Astrocyte (in vitro differentiated cells and primary cell): ENCODE results near the gene CTNNA3. TPM values are rescaled to one million over a fixed set of nuclear protein-coding genes. Genes with fewer than 3 reads are reported as not detected.

Source experiments
- DNase-seq: peaks from one replicate; pipeline ENCODE4 v3.0.0-alpha.2; 2010; ENCODE audit warnings: low read depth
- FAIRE-seq: peaks from 2 replicates; lab custom pipeline; 2011; peaks lifted over from hg19 to GRCh38; lab: Jason Lieb, UNC
- H2AFZ ChIP-seq: 2 replicates; pipeline ENCODE4 v1.6.0; 2012; ENCODE audit warnings: low read depth, low read length, inconsistent platforms
- H3K27ac ChIP-seq: 2 replicates; pipeline ENCODE4 v1.5.1; 2011; ENCODE audit warnings: low read depth, low read length, inconsistent platforms
- H3K27me3 ChIP-seq: 2 replicates; pipeline ENCODE4 v1.6.0; 2011; ENCODE audit warnings: low read length, inconsistent platforms; ENCODE audit not compliant: insufficient read depth
- H3K36me3 ChIP-seq: 2 replicates; pipeline ENCODE4 v1.5.1; 2011; ENCODE audit warnings: low read length, inconsistent platforms; ENCODE audit not compliant: insufficient read depth
- H3K4me1 ChIP-seq: 2 replicates; pipeline ENCODE4 v1.5.1; 2011; ENCODE audit warnings: low read length, inconsistent platforms; ENCODE audit not compliant: insufficient read depth
- H3K4me2 ChIP-seq: 2 replicates; pipeline ENCODE4 v1.6.0; 2012; ENCODE audit warnings: low read length, inconsistent platforms
- H3K4me3 ChIP-seq: 2 replicates; pipeline ENCODE4 v1.5.1; 2011; ENCODE audit warnings: low read depth, mild to moderate bottlenecking, low read length, inconsistent platforms; ENCODE audit not compliant: insufficient read depth
- H3K79me2 ChIP-seq: 2 replicates; pipeline ENCODE4 v1.6.0; 2012; ENCODE audit warnings: mild to moderate bottlenecking, low read length, inconsistent platforms; ENCODE audit not compliant: insufficient read depth
- H3K9ac ChIP-seq: 2 replicates; pipeline ENCODE4 v1.6.0; 2012; ENCODE audit warnings: mild to moderate bottlenecking, low read length, inconsistent platforms
- H3K9me3 ChIP-seq: 2 replicates; pipeline ENCODE4 v1.5.1; 2012; ENCODE audit warnings: low read depth, mild to moderate bottlenecking, low read length, inconsistent platforms; ENCODE audit not compliant: insufficient read depth
- H4K20me1 ChIP-seq: 2 replicates; pipeline ENCODE4 v1.6.0; 2012; ENCODE audit warnings: low read length, inconsistent platforms; ENCODE audit not compliant: insufficient read depth
- H3K27ac Mint-ChIP-seq: one replicate; pipeline ENCODE4 v1.8.0; 2021; ENCODE audit warnings: mild to moderate bottlenecking, mixed read lengths; ENCODE audit not compliant: unreplicated experiment
- H3K27me3 Mint-ChIP-seq: one replicate; pipeline ENCODE4 v1.8.0; 2021; ENCODE audit warnings: low read depth, mixed read lengths; ENCODE audit not compliant: unreplicated experiment
- H3K36me3 Mint-ChIP-seq: one replicate; pipeline ENCODE4 v1.8.0; 2021; ENCODE audit warnings: low read depth, mixed read lengths; ENCODE audit not compliant: unreplicated experiment
- H3K4me1 Mint-ChIP-seq: one replicate; pipeline ENCODE4 v1.8.0; 2021; ENCODE audit warnings: low read depth, mixed read lengths; ENCODE audit not compliant: unreplicated experiment
- H3K4me3 Mint-ChIP-seq: one replicate; pipeline ENCODE4 v1.8.0; 2021; ENCODE audit warnings: mild to moderate bottlenecking, moderate library complexity, mixed read lengths; ENCODE audit not compliant: unreplicated experiment
- H3K9me3 Mint-ChIP-seq: one replicate; pipeline ENCODE4 v1.8.0; 2021; ENCODE audit warnings: mild to moderate bottlenecking, mixed read lengths; ENCODE audit not compliant: unreplicated experiment
- CTCF ChIP-seq: IDR thresholded peaks from 2 replicates; pipeline ENCODE4 v1.5.1; 2011; ENCODE audit warnings: low read depth, mild to moderate bottlenecking, inconsistent platforms, low read length, moderate library complexity; ENCODE audit not compliant: insufficient read depth
- EZH2 ChIP-seq: IDR thresholded peaks from 2 replicates; pipeline ENCODE4 v1.6.1; 2012; ENCODE audit warnings: mild to moderate bottlenecking, low read length, inconsistent platforms; ENCODE audit not compliant: insufficient read depth
- total RNA-seq: library from RNA; stranded (reverse); gene quantifications from 2 replicates; pipeline ENCODE4 v1.2.1, GENCODE V29; 2021

CTNNA3 gene
- total RNA-seq, 1 donor from 2014 or later: 0.73 TPM

DNA sequence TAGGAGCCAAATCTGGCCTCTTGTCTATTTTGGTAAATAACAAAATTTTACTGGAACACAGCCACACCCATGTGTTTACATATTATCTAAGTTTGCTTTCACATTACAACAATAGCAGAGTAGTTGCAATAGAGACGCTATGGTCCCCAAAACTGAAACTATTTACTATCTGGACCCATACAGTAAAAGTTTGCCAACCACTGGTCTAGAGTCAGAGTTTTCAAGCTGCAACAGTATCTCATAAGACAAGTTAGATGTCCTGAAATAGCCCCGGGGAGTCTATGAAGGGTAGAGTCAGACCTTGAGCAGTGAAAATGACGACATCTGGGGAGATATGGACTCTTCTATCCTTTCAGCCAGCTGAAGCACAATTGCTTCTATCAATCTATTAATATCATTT is 74.2 kb downstream of the CTNNA3 start:
- no peak for FAIRE-seq
- H3K4me1 Mint-ChIP-seq: no peaks in the 10 kb centered on the region
- Histone ChIP-seq H3K27me3 (no peaks in the 10 kb centered on the region), H3K79me2 (no peaks in the 10 kb centered on the region), H3K4me3 (no peak overlapping the region), H3K36me3 (no peaks in the 10 kb centered on the region), H4K20me1 (no peaks in the 10 kb centered on the region), H3K4me2 (no peak overlapping the region), H2AFZ (no peak overlapping the region), H3K9me3 (no peaks in the 10 kb centered on the region), H3K4me1 (no peaks in the 10 kb centered on the region), H3K27ac (no peak overlapping the region), H3K9ac (no peak overlapping the region)
- no peak overlapping the region for H3K27ac Mint-ChIP-seq
- no peak overlapping the region for H3K4me3 Mint-ChIP-seq
- no peak for DNase-seq
- H3K36me3 Mint-ChIP-seq: no peaks in the 10 kb centered on the region
- H3K9me3 Mint-ChIP-seq: no peaks in the 10 kb centered on the region
- no peak for TF ChIP-seq EZH2
- TF ChIP-seq CTCF: no peak
- H3K27me3 Mint-ChIP-seq: no peaks in the 10 kb centered on the region

DNA sequence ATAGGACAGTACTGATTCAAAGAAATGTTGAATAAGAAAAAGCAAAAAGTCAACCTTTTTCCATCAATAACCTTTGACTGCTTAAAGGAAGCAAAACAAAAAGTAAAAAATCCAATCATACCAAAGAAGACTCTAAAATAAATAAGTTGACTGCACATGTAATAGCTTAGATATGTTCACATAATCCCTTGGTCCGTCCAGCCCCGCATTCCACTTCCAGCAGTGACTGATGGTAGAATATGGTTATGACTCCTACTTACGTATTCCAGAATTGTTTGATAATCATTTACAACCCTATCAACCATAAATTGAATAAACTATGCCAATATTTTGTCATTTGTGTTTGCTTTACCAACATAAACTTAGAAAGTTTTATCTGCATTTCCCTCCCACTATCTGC is 77.9 kb downstream of the CTNNA3 start:
- H3K27me3 Mint-ChIP-seq: no peaks in the 10 kb centered on the region
- Histone ChIP-seq H2AFZ (no peak overlapping the region), H3K27ac (no peak overlapping the region), H3K27me3 (no peaks in the 10 kb centered on the region), H3K4me3 (no peak overlapping the region), H3K36me3 (no peaks in the 10 kb centered on the region), H4K20me1 (no peaks in the 10 kb centered on the region), H3K4me2 (no peak overlapping the region), H3K9ac (no peak overlapping the region), H3K79me2 (no peaks in the 10 kb centered on the region), H3K4me1 (peaks cover 7% of the 10 kb centered on the region), H3K9me3 (no peaks in the 10 kb centered on the region)
- no peak for TF ChIP-seq CTCF
- no peak overlapping the region for H3K27ac Mint-ChIP-seq
- no peaks in the 10 kb centered on the region for H3K36me3 Mint-ChIP-seq
- H3K4me3 Mint-ChIP-seq: no peak overlapping the region
- H3K9me3 Mint-ChIP-seq: peaks cover 4% of the 10 kb centered on the region
- peaks cover 5% of the 10 kb centered on the region for H3K4me1 Mint-ChIP-seq
- FAIRE-seq (peak; percentile 68), DNase-seq (peak; percentile 81)

DNA sequence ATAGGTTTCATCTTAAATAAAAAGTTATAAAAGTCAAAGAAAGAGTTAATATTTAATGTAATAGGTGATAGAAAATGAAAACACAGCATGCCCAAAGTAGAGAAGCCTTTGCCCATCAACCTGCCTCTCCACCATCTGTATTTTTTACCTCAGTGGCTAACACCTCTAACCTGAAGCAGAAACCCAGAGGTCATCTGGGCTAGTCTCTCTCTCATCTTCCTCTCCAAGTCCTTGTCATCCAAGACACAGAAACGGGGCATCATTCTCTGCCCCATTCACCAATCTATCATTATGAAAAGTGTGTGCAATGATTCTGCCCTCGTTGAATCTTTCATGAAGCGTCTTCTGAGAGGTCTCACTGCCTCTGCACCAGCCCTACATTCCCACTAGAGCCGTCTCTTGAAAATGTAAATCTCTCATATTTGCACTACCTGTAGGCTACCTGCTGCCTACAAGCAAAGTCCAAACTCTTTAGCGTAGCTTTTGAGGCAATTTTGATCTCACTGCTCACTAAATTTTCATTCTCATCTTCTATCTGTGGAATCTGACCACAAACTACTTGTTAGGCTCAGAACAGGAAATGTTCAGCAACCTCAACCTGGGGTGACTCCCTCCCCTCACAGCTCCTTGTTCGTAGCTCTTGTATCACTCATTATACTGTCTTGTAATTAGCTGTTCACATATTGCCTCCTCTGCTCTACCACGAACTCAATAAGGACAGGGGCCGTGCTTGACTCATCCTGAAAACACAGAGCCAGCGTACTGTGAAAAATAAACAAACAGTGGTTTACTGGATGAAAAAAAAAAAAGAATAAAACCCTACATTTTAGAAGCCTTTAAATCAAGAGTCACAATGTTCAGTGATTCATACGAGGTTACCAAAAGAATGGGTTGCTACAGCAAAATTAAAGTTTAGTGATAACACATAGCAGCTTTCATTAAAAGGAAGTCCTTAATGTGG is 83.1 kb downstream of the CTNNA3 start:
- peak; percentile 89 for DNase-seq
- peak overlapping the region; percentile 1 for H3K27ac ChIP-seq
- peak overlapping the region; percentile 48 for H3K4me2 ChIP-seq
- Mint-ChIP-seq H3K4me1 (peaks cover 24% of the 10 kb centered on the region), H3K9me3 (peaks cover 4% of the 10 kb centered on the region), H3K27me3 (no peaks in the 10 kb centered on the region), H3K27ac (peak overlapping the region; percentile 36), H3K36me3 (no peaks in the 10 kb centered on the region), H3K4me3 (peak overlapping the region; percentile 12)
- H3K36me3 ChIP-seq: no peaks in the 10 kb centered on the region
- no peak overlapping the region for H3K4me3 ChIP-seq
- H3K9me3 ChIP-seq: no peaks in the 10 kb centered on the region
- H2AFZ ChIP-seq: no peak overlapping the region
- H3K9ac ChIP-seq: no peak overlapping the region
- H4K20me1 ChIP-seq: no peaks in the 10 kb centered on the region
- no peak for TF ChIP-seq CTCF
- no peaks in the 10 kb centered on the region for H3K27me3 ChIP-seq
- peak; percentile 20 for FAIRE-seq
- no peaks in the 10 kb centered on the region for H3K79me2 ChIP-seq
- peaks cover 26% of the 10 kb centered on the region for H3K4me1 ChIP-seq
